HPDE6-E6E7 (cell line): ENCODE results near the gene KDR.

Experiments used
- DNase-seq: peaks from one replicate; pipeline ENCODE4 v3.0.0; 2011; ENCODE audit warnings: missing footprints; ENCODE audit errors: extremely low spot score

KDR gene

GRCh38 chr4:55029821-55030503 is 95.4 kb downstream of the KDR start:
- no peak for DNase-seq

GRCh38 chr4:55029321-55029720 is 96.1 kb downstream of the KDR start:
- no peak for DNase-seq
